ENCODE measurements around the gene PRPH2.

Gene PRPH2

GRCh38 chr6:42722497-42722896 is at the start of gene PRPH2:
TSS of gene PRPH2 (minus strand) at chr6:42722597. CDS start at chr6:42722334, 263 bp downstream.
- no peak for DNase-seq (ENCODE audit: low read depth in 2 of 2)

- DNase-seq (ENCODE audit: low read depth in 2 of 2) = no peak
Measured at GRCh38 chr6:42771741-42772100, 49.3 kb upstream of the PRPH2 start.

GRCh38 chr6:42769836-42770235 is 47.4 kb upstream of the PRPH2 start:
- no peak for DNase-seq (ENCODE audit: low read depth in 2 of 2)

GRCh38 chr6:42769051-42769450 is 46.7 kb upstream of the PRPH2 start:
- no peak for DNase-seq (ENCODE audit: low read depth in 2 of 2)

- DNase-seq (ENCODE audit: low read depth in 2 of 2) = no peak
Measured at GRCh38 chr6:42766163-42766670, 43.8 kb upstream of the PRPH2 start.

- no peak for DNase-seq (ENCODE audit: low read depth in 2 of 2)
Measured at GRCh38 chr6:42764911-42765648, 42.7 kb upstream of the PRPH2 start.

GRCh38 chr6:42762950-42763349 is 40.6 kb upstream of the PRPH2 start:
- no peak for DNase-seq (ENCODE audit: low read depth in 2 of 2)

- no peak for DNase-seq (ENCODE audit: low read depth in 2 of 2)
Measured at GRCh38 chr6:42762426-42762859, 40.0 kb upstream of the PRPH2 start.

- DNase-seq (ENCODE audit: low read depth in 2 of 2) = no peak
Measured at GRCh38 chr6:42761287-42762067, 39.1 kb upstream of the PRPH2 start.

GRCh38 chr6:42758756-42759430 is 36.5 kb upstream of the PRPH2 start:
- no peak for DNase-seq (ENCODE audit: low read depth in 2 of 2)

GRCh38 chr6:42756722-42757121 is 34.3 kb upstream of the PRPH2 start:
- DNase-seq (ENCODE audit: low read depth in 2 of 2) = no peak

- no peak for DNase-seq (ENCODE audit: low read depth in 2 of 2)
Measured at GRCh38 chr6:42754759-42755158, 32.4 kb upstream of the PRPH2 start.

GRCh38 chr6:42751055-42751454 is 28.7 kb upstream of the PRPH2 start:
- no peak for DNase-seq (ENCODE audit: low read depth in 2 of 2)

- DNase-seq (ENCODE audit: low read depth in 2 of 2) = no peak
Measured at GRCh38 chr6:42748203-42748898, 26.0 kb upstream of the PRPH2 start.

- DNase-seq (ENCODE audit: low read depth in 2 of 2) = peak; percentile 79 to 82
Measured at GRCh38 chr6:42746463-42747391, 24.3 kb upstream of the PRPH2 start.

GRCh38 chr6:42745640-42746462 is 23.5 kb upstream of the PRPH2 start, which contains the start of gene TBCC:
TSS of gene TBCC (minus strand) at chr6:42746103. CDS start at chr6:42746073, 30 bp downstream.
- peak; percentile 86 to 89 for DNase-seq (ENCODE audit: low read depth in 2 of 2)

- peak; percentile 16 to 39 for DNase-seq (ENCODE audit: low read depth in 2 of 2)
Measured at GRCh38 chr6:42745083-42745639, 22.8 kb upstream of the PRPH2 start.

GRCh38 chr6:42744351-42744893 is 22.0 kb upstream of the PRPH2 start:
- no peak for DNase-seq (ENCODE audit: low read depth in 2 of 2)

Measured in stimulated activated CD8-positive, alpha-beta memory T cell treated with anti-CD3 and anti-CD28 coated beads, Interleukin-15, amount 100 ng/mL, for 48 hours (primary cell).